ENCODE data around the gene WDR48.

DNA sequence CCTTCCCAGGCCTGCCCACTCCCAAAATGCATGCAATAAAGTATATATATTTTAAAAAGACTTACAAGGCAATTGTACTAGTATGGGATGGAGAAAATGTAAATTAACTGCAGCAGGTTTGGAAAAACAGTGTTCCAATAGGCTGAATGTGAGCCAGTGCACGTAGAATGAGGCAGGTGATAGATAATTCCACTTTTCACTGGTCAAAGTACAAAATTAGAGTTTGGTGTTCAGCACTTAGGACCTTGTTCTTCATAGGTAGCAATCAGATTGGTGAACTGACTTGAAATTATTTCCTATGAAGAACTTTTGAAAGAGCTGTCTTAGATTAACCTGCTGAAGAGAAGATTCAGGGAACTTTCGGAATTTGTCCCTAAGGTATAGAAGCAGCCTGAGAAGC lies 1.9 kb downstream of the WDR48 start:
- TF ChIP-seq CTCF (IDR thresholded peaks at IDR 0.05) (no peak), POLR2A (IDR thresholded peaks at IDR 0.05) (no peak)

All from uterus (tissue), 2 donors.